Measurements from ENCODE around the gene ACTN1. TPM values are rescaled to one million over a fixed set of nuclear protein-coding genes. Genes with fewer than 3 reads are reported as not detected.

ACTN1 gene
- total and polyA plus RNA-seq, 2 experiments from 2014 or later = 121 to 280 TPM

- no peak for TF ChIP-seq ZNF462 (CRISPR knock-in tag; IDR thresholded peaks at IDR 0.05)
- TF ChIP-seq POLR2AphosphoS5 (IDR thresholded peaks at IDR 0.05; ENCODE audit: low read depth) = no peak
Observed at GRCh38 chr14:68840454-68840853, 138.6 kb downstream of the ACTN1 start (continued).

GRCh38 chr14:68836082-68836481 is 143.0 kb downstream of the ACTN1 start:
- ATAC-seq = no peak
- H3K36me3 Mint-ChIP-seq (ENCODE audit: low read depth) = peaks cover 9% of the 10 kb centered on the region; the same call in 2 of the 3 replicates

More at GRCh38 chr14:68836082-68836481, 143.0 kb downstream of the ACTN1 start:
- H3K36me3 ChIP-seq (ENCODE audit: insufficient read depth) = no peaks in the 10 kb centered on the region
- Mint-ChIP-seq H3K9me3 (peaks cover 34% of the 10 kb centered on the region), H3K4me1 (no peaks in the 10 kb centered on the region), H3K27ac (no peak overlapping the region), H3K4me3 (no peak overlapping the region), H3K27me3 (ENCODE audit: insufficient read depth, low read depth, poor library complexity) (peaks cover 5% of the 10 kb centered on the region)
- DNase-seq (ENCODE audit: low spot score) = no peak
- no peak for TF ChIP-seq REST (IDR thresholded peaks at IDR 0.05; ENCODE audit: unreplicated experiment)
- H4K20me1 ChIP-seq (replicated peaks; ENCODE audit: insufficient read depth) = no peaks in the 10 kb centered on the region
- H3K9me2 ChIP-seq (ENCODE audit: insufficient read depth) = no peaks in the 10 kb centered on the region
- no peak overlapping the region for H3K4me3 ChIP-seq
- no peaks in the 10 kb centered on the region for H3F3A ChIP-seq (replicated peaks; ENCODE audit: low read depth)
- H3K27ac ChIP-seq (ENCODE audit: low read depth) = no peak overlapping the region
- H3K4me1 ChIP-seq (ENCODE audit: insufficient read depth) = no peaks in the 10 kb centered on the region
- no peak overlapping the region for H3K4me2 ChIP-seq
- no peak overlapping the region for H2AFZ ChIP-seq
- H3K27me3 ChIP-seq (ENCODE audit: insufficient read depth) = no peaks in the 10 kb centered on the region
- H3K79me2 ChIP-seq (replicated peaks; ENCODE audit: insufficient read depth) = no peaks in the 10 kb centered on the region
